Activated gamma-delta T cell treated with Interleukin-2 at 50 U/mL for 16 hours (primary cell): ENCODE measurements around the gene MPHOSPH8.
"Not testable (repeated sequence)": the region's sequence is repeated elsewhere in the genome, so short reads cannot be mapped to it uniquely, and the experiment has no call there.

Source experiments
- DNase-seq: peaks from one replicate; pipeline ENCODE4 v3.0.0-alpha.2; 2020

The MPHOSPH8 gene

GRCh38 chr13:19685437-19685836 lies 52.0 kb downstream of the MPHOSPH8 start:
- no peak for DNase-seq

- not testable (repeated sequence) for DNase-seq
Observed at GRCh38 chr13:19691447-19691846, 58.0 kb downstream of the MPHOSPH8 start.

DNA sequence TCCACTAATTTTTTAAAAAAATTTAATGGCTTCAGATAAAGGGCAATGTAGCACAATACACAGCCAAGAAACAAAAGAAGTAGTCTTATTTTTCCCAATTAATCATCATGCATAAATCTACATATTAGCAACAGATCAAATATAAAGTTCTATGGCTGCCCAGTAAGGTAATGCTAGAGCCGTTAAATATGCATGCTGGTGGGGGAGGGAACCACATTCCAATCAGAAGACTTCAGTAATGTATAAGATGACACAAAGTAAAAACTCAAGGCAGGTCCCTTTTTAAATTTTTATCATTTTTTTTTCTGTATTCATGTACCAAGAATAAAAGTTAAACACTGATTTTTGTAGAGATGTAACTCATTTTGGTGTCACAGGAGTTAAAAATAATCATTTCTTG lies 62.0 kb downstream of the MPHOSPH8 start:
- no peak for DNase-seq

- no peak for DNase-seq
Observed at GRCh38 chr13:19695829-19696228, 62.4 kb downstream of the MPHOSPH8 start.

- not testable (repeated sequence) for DNase-seq
Observed at GRCh38 chr13:19700963-19701362, 67.5 kb downstream of the MPHOSPH8 start.

DNA sequence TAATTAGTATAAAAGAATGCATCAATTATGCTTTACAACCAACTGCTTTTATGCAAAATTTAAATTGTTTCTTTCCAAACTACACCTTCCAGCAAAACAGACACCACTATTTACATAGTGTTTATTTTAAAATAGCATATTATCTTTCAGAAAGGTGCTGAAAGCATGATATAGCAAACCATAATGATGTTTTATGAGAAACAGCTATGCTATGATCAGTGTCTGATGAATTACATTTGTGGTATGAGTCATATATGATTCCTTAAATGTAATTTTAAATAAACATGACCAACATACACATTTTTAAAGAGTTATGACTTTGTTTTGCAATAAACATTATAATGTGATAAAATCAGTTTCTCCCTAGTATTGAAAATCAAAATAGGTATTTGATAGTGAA lies 68.2 kb downstream of the MPHOSPH8 start:
- DNase-seq, result not testable (repeated sequence)

GRCh38 chr13:19704256-19704655 lies 70.8 kb downstream of the MPHOSPH8 start:
- DNase-seq, result not testable (repeated sequence)

- not testable (repeated sequence) for DNase-seq
Observed at GRCh38 chr13:19709039-19709438, 75.6 kb downstream of the MPHOSPH8 start.

DNA sequence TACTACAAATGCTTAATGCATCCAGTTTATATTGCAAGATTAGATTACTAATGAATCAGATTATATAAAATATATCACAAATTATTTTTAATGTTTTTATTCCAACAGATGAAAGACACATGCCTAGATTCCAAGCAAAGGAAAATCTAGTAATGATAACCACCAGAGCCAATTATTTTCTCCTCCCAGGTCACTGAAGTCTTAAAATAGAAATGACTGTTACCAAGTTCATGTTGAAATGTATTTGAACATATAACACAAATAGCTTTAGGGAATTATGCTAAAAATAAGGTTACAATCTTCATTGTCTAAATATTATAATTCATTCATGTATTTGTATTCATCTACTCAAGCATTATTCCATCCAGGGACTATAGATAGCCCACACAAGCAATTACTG lies 76.3 kb downstream of the MPHOSPH8 start:
- not testable (repeated sequence) for DNase-seq

GRCh38 chr13:19713186-19713965 lies 79.9 kb downstream of the MPHOSPH8 start:
- DNase-seq, result no peak

DNA sequence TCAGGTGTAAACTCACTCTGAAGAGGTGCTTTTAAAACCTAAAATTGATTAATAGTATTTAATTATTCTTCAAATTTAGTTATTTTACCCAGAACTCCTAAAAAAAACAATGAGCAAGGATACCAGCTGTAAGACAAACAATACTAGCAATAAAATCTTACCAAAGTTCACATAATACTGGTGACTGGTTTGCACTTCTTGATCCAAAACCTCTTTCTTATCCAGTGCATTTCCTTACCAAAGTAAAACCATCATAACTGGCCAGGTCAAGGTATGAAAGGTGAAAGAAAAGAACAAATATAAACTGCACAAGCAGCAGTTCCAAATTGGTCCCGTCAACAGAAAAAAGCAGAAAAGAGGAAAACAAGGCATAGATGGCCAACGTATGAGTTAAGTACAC lies 86.6 kb downstream of the MPHOSPH8 start:
- no peak for DNase-seq
